Liver (tissue), 3 donors: ENCODE measurements around the gene LIPC.

Experiments
- CTCF ChIP-seq: fragments of 150-350 bp; IDR thresholded peaks from 2 replicates; pipeline ENCODE4 v1.5.1; 2017; ENCODE audit warnings: improper control_type of control experiment, low read depth, low read length; ENCODE audit not compliant: missing input control
- GABPA ChIP-seq, 2 donors: IDR thresholded peaks in 1 of 2; conservative IDR thresholded peaks in 1 of 2; 2 replicates each; pipeline ENCODE4 v1.6.1; 2016; ENCODE audit warnings: antibody characterized with exemption in 2 of 2, mild to moderate bottlenecking in 1 of 2, moderate library complexity in 1 of 2
- MAX ChIP-seq: IDR thresholded peaks from 2 replicates; pipeline ENCODE4 v1.6.1; 2016; ENCODE audit warnings: antibody characterized with exemption
- donor health status: healthy.
- donor health status: healthy.

GRCh38 chr15:58558777-58559176, 127.0 kb downstream of the LIPC start:
- TF ChIP-seq CTCF (peak; percentile 51), GABPA (IDR thresholded peaks at IDR 0.05 in 1 of 2, conservative IDR thresholded peaks at IDR 0.05 in 1 of 2) (no peak), MAX (peak; percentile 49)
